ENCODE results near the gene TAPT1. TPM values are rescaled to one million over a fixed set of nuclear protein-coding genes. Genes with fewer than 3 reads are reported as not detected.

Gene TAPT1
- total RNA-seq, 2 donors from 2014 or later: 71.3 to 83.6 TPM

DNA sequence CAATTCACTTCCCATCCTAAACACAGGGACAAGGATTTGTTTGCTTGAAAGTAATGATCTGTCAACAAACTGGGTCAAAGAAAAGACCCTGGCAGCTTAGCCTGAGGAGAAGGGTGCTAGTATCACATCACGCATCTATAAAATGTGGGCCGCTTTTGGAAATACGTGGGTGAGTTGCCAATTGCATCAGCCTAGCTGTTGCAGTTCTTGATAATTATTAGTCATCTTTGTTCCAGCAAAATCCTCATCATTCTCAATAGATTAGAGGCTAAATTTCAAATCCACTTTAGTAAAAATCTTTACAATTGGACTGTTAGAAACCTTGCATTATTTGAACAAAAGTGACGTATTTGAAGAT lies 33.6 kb upstream of the TAPT1 start:
- no peaks in the 10 kb centered on the region for H3K9me3 ChIP-seq (ENCODE audit: control insufficient read depth, low read length, poor library complexity, severe bottlenecking)
- H3K27me3 Mint-ChIP-seq: no peaks in the 10 kb centered on the region
- no peak overlapping the region for H3K4me3 Mint-ChIP-seq
- ATAC-seq (no peak), DNase-seq (no peak)
- H3K36me3 Mint-ChIP-seq (ENCODE audit: low read depth): no peaks in the 10 kb centered on the region
- H3K4me1 Mint-ChIP-seq: peaks cover 10% of the 10 kb centered on the region
- no peak overlapping the region for H3K27ac Mint-ChIP-seq

DNA sequence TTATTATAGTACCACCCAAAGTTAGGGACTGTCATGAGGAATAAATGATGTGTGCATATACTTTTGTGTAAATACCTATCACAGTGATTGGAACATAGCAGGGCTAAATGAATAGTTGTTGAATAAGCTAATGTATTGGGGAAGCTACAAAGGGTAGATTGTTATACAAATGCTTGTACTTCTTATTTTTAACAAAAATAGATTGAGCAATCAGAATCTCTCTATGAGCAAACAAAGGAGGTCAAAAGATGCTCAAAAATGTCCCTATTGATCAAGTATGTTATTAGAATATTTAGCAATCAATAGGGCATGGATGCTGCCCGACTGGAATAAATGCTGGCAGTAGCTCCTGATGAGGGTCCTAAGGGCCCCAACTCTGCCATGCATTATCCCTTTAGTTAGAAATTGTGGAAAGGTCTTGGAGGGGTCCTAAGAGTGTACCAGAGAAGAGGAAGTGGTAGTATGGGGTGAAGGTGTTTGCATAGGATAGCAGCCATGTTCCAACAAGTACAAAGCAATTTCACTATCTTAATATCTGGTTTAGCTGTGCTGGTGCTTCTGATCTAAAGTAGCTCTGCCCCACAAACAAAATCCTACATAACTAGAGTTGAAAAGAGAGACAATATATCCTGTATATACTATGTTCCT lies 33.1 kb upstream of the TAPT1 start:
- Mint-ChIP-seq H3K27me3 (no peaks in the 10 kb centered on the region), H3K36me3 (ENCODE audit: low read depth) (peaks cover 2% of the 10 kb centered on the region), H3K4me3 (no peak overlapping the region), H3K4me1 (peaks cover 10% of the 10 kb centered on the region), H3K27ac (no peak overlapping the region)
- DNase-seq (no peak), ATAC-seq (no peak)
- H3K9me3 ChIP-seq (ENCODE audit: control insufficient read depth, low read length, poor library complexity, severe bottlenecking): no peaks in the 10 kb centered on the region

DNA sequence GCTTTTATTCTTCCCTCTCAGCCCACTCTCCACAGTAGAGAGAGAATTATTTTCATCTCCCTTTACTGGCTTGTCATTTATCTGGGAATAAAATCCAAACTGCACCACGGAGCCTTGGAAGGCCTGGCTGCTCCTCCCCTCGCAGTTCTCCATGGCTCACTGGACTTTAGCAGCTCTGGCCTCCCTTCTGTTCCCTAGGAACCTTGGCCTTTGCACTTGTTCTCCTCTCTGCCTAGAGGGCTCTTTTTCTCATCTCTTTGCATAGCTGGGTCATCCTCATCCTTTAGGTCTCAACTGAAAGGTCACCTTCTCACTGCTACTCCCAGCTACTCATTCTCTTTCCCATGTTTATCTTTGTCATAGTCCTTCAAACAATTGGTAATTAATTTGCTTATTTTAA lies 31.3 kb upstream of the TAPT1 start:
- no peak overlapping the region for H3K4me3 Mint-ChIP-seq
- peaks cover 10% of the 10 kb centered on the region for H3K4me1 Mint-ChIP-seq
- no peak overlapping the region for H3K27ac Mint-ChIP-seq
- H3K9me3 ChIP-seq (ENCODE audit: control insufficient read depth, low read length, poor library complexity, severe bottlenecking): no peaks in the 10 kb centered on the region
- H3K36me3 Mint-ChIP-seq (ENCODE audit: low read depth): peaks cover 9% of the 10 kb centered on the region
- ATAC-seq: no peak
- no peak for DNase-seq
- H3K27me3 Mint-ChIP-seq: no peaks in the 10 kb centered on the region

DNA sequence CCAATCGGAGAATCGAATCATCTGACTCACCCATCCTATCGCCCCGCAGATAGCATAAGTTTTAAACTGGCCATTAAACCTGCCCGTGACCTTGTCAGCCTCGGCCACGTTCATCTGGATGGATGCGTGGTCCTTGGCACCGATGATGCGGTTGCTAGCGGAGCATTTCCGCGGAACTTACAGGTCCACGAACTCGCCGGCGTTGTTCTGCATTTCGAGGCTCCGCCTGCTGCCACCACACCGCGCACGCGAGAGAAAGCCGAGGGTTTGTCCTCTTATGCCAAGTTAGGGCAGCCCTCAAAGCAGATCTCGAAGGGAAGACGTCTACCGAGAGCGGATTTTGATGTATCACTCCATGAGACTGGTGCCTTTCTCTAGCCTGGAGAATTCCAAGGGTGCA lies 30.1 kb upstream of the TAPT1 start:
- ATAC-seq: no peak
- Mint-ChIP-seq H3K4me3 (no peak overlapping the region), H3K27ac (no peak overlapping the region)

DNA sequence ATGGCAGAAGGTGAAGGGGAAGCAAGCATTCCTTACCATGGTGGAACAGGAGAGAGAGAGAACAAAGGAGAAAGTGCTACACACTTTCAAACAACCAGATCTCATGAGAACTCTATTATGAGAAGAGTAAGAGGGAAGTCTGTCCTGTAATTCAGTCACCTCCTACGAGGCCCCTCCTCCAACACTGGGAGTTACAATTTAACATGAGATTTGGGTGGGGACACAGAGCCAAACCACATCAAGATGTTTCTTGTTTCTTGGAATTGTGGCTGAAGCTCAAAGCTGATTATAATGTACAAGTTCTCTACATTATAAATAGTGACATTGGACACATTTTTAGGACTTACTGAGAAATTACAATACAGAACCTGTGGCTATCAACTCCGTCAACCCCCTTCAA lies 29.5 kb upstream of the TAPT1 start:
- H3K27me3 Mint-ChIP-seq: no peaks in the 10 kb centered on the region
- H3K27ac Mint-ChIP-seq: no peak overlapping the region
- H3K4me1 Mint-ChIP-seq: peaks cover 4% of the 10 kb centered on the region
- ATAC-seq (no peak), DNase-seq (no peak)
- no peak overlapping the region for H3K4me3 Mint-ChIP-seq
- peaks cover 15% of the 10 kb centered on the region for H3K36me3 Mint-ChIP-seq (ENCODE audit: low read depth)
- H3K9me3 ChIP-seq (ENCODE audit: control insufficient read depth, low read length, poor library complexity, severe bottlenecking): no peaks in the 10 kb centered on the region

More for the DNA sequence above, 30.1 kb upstream of the TAPT1 start:
- peaks cover 15% of the 10 kb centered on the region for H3K36me3 Mint-ChIP-seq (ENCODE audit: low read depth)
- no peak for DNase-seq
- H3K4me1 Mint-ChIP-seq: peaks cover 4% of the 10 kb centered on the region
- no peaks in the 10 kb centered on the region for H3K27me3 Mint-ChIP-seq
- no peaks in the 10 kb centered on the region for H3K9me3 ChIP-seq (ENCODE audit: control insufficient read depth, low read length, poor library complexity, severe bottlenecking)

DNA sequence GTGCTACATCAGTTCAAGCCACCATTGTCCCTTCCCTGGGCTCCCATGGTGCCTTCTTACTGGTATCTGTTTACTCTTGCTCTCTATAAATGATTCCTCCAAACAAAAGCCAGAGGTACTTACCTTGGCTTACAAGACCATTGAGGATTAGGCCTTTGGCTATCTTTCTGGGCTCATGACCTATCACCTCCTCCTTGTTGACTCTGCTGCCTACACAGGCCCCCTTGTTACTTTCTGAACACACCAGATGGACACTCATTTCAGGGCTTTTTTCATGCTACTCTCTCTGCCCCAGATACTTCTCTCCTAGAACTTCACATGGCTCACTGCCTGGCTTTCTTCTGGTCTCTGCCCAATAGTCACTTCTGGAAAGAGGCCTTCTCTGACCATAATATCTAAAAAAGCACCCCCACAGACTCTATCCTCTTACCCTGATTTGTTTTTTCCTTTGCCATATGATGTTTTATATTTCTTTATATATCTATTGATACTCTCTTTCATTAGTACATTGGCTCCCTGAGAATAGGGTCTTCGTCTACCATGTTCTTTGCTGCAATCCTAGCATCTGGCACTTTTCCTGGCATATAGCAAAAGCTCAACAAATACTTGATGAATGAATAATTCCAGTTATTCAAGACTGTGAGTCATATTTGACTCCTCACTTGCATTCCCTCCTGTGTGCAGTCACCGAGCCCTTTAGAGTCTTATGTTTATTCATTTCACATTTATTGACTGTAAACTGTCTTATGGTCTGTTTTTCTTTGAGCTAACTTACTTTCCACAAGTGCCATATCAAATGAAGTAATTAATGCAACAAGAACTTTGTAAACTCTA lies 27.1 kb upstream of the TAPT1 start:
- no peaks in the 10 kb centered on the region for H3K27me3 Mint-ChIP-seq
- ATAC-seq (no peak), DNase-seq (no peak)
- H3K36me3 Mint-ChIP-seq (ENCODE audit: low read depth): peaks cover 15% of the 10 kb centered on the region
- peaks cover 2% of the 10 kb centered on the region for H3K4me1 Mint-ChIP-seq
- H3K4me3 Mint-ChIP-seq: no peak overlapping the region
- no peak overlapping the region for H3K27ac Mint-ChIP-seq
- no peaks in the 10 kb centered on the region for H3K9me3 ChIP-seq (ENCODE audit: control insufficient read depth, low read length, poor library complexity, severe bottlenecking)

DNA sequence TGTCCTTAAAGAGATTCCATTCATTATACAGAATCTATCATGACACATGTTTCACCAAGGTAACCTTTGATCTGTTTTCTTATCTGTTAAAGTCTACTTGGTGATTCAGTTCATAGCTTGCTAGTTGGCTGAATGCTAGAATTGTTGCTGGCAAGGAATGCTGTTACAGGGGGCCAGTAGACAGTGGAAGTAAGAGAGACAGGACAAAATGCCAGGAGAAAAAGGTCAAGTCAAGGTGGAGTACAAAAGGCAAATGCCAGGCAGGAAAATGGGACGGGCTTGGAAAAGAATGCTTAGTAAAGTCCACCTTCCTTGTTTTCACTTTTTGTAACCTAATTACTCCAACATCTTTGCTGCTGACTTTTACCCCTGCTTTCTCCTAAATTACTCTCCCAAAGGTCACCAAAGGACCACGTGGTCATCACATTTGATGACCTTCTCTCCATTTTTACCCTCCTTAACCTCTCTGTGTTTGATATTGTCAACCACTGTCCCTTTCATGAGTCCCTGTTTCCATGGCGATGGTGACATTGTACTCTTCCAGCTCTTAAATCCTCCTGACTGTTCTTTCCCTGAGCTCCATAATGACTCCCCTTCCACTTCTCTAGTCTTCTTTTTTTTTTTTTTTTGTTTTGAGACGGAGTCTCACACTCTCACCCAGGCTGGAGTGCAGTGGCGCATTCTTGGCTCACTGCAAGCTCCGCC lies 24.5 kb upstream of the TAPT1 start:
- ATAC-seq: no peak
- H3K27me3 Mint-ChIP-seq: no peaks in the 10 kb centered on the region
- H3K4me1 Mint-ChIP-seq: peaks cover 2% of the 10 kb centered on the region
- H3K9me3 ChIP-seq (ENCODE audit: control insufficient read depth, low read length, poor library complexity, severe bottlenecking): no peaks in the 10 kb centered on the region
- H3K27ac Mint-ChIP-seq: no peak overlapping the region
- no peak for DNase-seq
- H3K36me3 Mint-ChIP-seq (ENCODE audit: low read depth): peaks cover 18% of the 10 kb centered on the region
- H3K4me3 Mint-ChIP-seq: no peak overlapping the region

DNA sequence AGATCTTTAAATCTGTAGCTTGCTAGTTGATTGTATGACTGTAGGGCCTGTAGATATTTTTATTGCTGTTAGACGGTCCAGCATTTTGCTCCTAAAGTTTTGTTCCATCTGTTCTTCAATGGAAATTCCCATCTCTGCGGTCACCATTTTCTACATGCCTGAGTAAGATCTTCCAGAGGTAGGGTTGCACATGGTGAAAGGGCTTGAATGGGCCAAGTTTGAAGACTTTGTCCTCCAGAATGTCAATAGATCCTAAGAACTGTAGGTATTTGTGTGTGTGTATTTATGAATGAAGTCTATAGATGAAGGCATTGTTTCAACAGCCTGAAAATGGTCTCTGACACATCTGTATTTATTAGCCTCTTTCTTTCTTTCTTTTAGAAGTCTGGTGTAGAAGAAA lies 22.3 kb upstream of the TAPT1 start:
- no peaks in the 10 kb centered on the region for H3K9me3 ChIP-seq (ENCODE audit: control insufficient read depth, low read length, poor library complexity, severe bottlenecking)
- no peaks in the 10 kb centered on the region for H3K4me1 Mint-ChIP-seq
- no peak overlapping the region for H3K27ac Mint-ChIP-seq
- DNase-seq (no peak), ATAC-seq (no peak)
- H3K4me3 Mint-ChIP-seq: no peak overlapping the region
- no peaks in the 10 kb centered on the region for H3K27me3 Mint-ChIP-seq
- peaks cover 20% of the 10 kb centered on the region for H3K36me3 Mint-ChIP-seq (ENCODE audit: low read depth)

DNA sequence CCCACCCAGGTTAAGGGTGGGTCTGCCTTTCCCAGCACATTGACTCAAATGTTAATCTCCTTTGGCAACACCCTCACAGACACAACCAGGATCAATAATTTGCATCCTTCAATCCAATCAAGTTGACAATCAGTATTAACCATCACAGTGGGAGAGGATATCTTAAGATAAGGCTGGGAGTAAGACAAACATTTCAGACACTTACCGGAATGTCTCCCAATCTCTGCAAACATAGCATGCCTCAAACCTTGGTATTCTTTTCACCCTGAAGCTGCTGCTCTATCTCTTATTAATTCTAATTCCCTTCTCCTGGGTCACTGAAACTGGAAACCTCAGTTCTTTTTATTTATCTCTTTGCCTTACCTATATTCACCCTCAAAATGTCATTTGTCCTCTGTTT lies 19.0 kb upstream of the TAPT1 start:
- H3K4me1 Mint-ChIP-seq: no peaks in the 10 kb centered on the region
- no peaks in the 10 kb centered on the region for H3K27me3 Mint-ChIP-seq
- H3K9me3 ChIP-seq (ENCODE audit: control insufficient read depth, low read length, poor library complexity, severe bottlenecking): no peaks in the 10 kb centered on the region
- H3K4me3 Mint-ChIP-seq: no peak overlapping the region
- no peak overlapping the region for H3K27ac Mint-ChIP-seq
- H3K36me3 Mint-ChIP-seq (ENCODE audit: low read depth): peaks cover 12% of the 10 kb centered on the region
- no peak for DNase-seq
- ATAC-seq: no peak

DNA sequence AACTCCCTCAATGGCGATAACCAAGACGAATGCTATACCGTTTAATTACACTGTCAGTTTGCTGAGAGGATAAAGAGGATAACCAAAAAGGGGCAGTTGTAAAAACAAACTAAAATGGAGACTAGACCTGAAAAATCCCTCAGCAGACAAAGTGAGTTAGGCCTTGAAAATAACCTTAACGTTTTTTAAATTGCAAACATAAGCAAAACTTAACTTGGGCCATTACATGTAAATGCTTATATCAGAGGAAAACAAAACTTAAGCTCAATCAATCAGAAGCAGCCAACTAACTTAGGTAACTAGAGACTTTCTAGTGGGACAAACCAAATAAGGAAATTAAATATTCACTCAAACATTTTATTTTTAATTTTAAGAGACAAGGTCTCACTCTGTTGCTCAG lies 17.0 kb upstream of the TAPT1 start:
- Mint-ChIP-seq H3K27ac (no peak overlapping the region), H3K27me3 (no peaks in the 10 kb centered on the region), H3K36me3 (ENCODE audit: low read depth) (peaks cover 12% of the 10 kb centered on the region), H3K4me1 (peaks cover 6% of the 10 kb centered on the region), H3K4me3 (no peak overlapping the region)
- no peaks in the 10 kb centered on the region for H3K9me3 ChIP-seq (ENCODE audit: control insufficient read depth, low read length, poor library complexity, severe bottlenecking)
- no peak for ATAC-seq
- DNase-seq: no peak

DNA sequence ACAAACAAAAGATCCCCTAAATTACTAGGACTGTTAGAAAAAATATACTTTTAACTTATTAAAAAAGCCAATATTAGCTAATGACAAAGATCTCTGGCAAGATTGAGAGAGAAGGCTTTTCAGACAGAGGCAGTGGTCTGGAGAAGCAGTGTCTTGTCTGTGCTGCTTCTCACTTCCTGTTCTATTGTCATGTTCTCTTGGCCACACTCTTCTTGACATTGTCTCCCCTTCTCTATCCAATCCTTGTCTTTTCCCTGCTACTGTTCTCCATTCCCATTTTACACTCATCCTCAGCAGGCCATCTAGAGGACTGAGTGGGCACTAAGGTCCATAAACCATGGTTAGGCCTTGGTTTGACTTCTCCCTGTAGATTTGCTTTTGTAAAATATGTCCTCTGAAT lies 14.0 kb upstream of the TAPT1 start:
- ATAC-seq: no peak
- Mint-ChIP-seq H3K27me3 (no peaks in the 10 kb centered on the region), H3K4me3 (no peak overlapping the region), H3K4me1 (peaks cover 6% of the 10 kb centered on the region), H3K27ac (no peak overlapping the region), H3K36me3 (ENCODE audit: low read depth) (peaks cover 8% of the 10 kb centered on the region)
- no peaks in the 10 kb centered on the region for H3K9me3 ChIP-seq (ENCODE audit: control insufficient read depth, low read length, poor library complexity, severe bottlenecking)
- DNase-seq: no peak

DNA sequence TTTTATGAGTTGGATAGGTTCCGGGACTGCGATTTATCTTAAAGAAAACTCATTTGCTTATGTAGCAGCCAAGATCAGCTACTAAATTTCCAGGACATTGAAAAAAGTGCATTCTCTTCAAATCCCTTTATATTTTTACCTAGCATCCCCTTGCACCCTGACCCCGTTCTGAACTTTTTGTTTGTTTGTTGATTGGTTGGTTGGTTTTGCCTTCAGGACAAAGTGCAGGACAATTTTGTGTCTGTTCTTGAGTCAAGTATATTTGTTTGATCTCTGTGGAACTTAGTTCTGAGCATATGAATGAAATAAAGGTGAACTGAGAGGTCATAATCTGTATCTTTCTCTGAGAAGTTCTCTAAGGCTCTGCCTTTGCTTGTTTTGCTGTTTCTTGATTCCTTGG lies 12.8 kb upstream of the TAPT1 start:
- no peaks in the 10 kb centered on the region for H3K9me3 ChIP-seq (ENCODE audit: control insufficient read depth, low read length, poor library complexity, severe bottlenecking)
- no peaks in the 10 kb centered on the region for H3K27me3 Mint-ChIP-seq
- no peak for DNase-seq
- H3K4me1 Mint-ChIP-seq: peaks cover 12% of the 10 kb centered on the region
- H3K4me3 Mint-ChIP-seq: peak overlapping the region; percentile 39
- ATAC-seq: no peak
- peaks cover 6% of the 10 kb centered on the region for H3K36me3 Mint-ChIP-seq (ENCODE audit: low read depth)
- no peak overlapping the region for H3K27ac Mint-ChIP-seq

DNA sequence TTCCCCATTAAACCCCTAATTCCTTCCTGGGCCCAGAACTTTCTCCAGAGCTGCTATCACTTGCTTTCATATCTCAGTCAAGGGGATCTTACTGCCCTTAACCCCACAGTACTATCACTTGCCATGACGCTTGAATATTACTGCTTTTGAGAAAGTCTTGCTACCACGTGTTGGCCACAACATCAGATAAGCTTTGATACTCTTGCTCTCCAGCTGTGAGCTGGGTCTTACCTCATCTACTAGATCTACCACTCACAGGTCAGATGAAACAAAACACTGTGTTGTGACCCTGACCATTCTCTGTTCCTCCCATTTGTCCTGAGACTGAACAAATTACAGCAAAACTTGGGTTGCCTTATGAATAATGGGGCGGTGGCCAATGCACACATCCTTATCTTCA lies 12.1 kb upstream of the TAPT1 start:
- no peak for ATAC-seq
- Mint-ChIP-seq H3K27me3 (no peaks in the 10 kb centered on the region), H3K27ac (no peak overlapping the region), H3K36me3 (ENCODE audit: low read depth) (peaks cover 6% of the 10 kb centered on the region), H3K4me1 (peaks cover 12% of the 10 kb centered on the region), H3K4me3 (no peak overlapping the region)
- DNase-seq: no peak
- no peaks in the 10 kb centered on the region for H3K9me3 ChIP-seq (ENCODE audit: control insufficient read depth, low read length, poor library complexity, severe bottlenecking)
